SK-N-SH treated with all-trans-retinoic acid at 6 μM for 48 hours (cell line): Measurements from ENCODE around the gene HACD2.

ENCODE experiments used
- ATAC-seq: fragments of 200-7000 bp; cut with Tn5 transposase; 3 replicates; pipeline ENCODE4 v1.9.1; 2020; ENCODE audit warnings: mild to moderate bottlenecking, moderate library complexity
- ARNTL ChIP-seq: fragments of 450-650 bp; formaldehyde crosslinking; IDR thresholded peaks from 2 replicates; pipeline ENCODE4 v1.5.0; 2020; ENCODE audit warnings: low read depth, mild to moderate bottlenecking, moderate library complexity, borderline replicate concordance
- BACH2 ChIP-seq: fragments of 250-450 bp; sonication (Bioruptor Pico); IDR thresholded peaks from 2 replicates; pipeline ENCODE4 v1.9.0; 2021; ENCODE audit warnings: mild to moderate bottlenecking, borderline replicate concordance
- CSDC2 ChIP-seq: fragments of 250-450 bp; sonication (Bioruptor Pico); IDR thresholded peaks from 2 replicates; pipeline ENCODE4 v1.5.0; 2020; ENCODE audit warnings: mild to moderate bottlenecking, moderate library complexity
- ESRRG ChIP-seq: fragments of 250-450 bp; sonication (Bioruptor Pico); IDR thresholded peaks from 2 replicates; pipeline ENCODE4 v1.6.1; 2021; ENCODE audit warnings: mild to moderate bottlenecking
- PPARA ChIP-seq: fragments of 250-450 bp; sonication (Bioruptor Pico); IDR thresholded peaks from 2 replicates; pipeline ENCODE4 v1.5.0; 2020; ENCODE audit warnings: mild to moderate bottlenecking, borderline replicate concordance
- RARB ChIP-seq: fragments of 250-450 bp; sonication (Bioruptor Pico); IDR thresholded peaks from 2 replicates; pipeline ENCODE4 v1.8.0; 2021; ENCODE audit warnings: mild to moderate bottlenecking, moderate library complexity
- SNAI2 ChIP-seq: fragments of 250-450 bp; sonication (Bioruptor Pico); IDR thresholded peaks from 2 replicates; pipeline ENCODE4 v1.5.0; 2020; ENCODE audit warnings: mild to moderate bottlenecking, moderate library complexity
- TCF4 ChIP-seq: fragments of 250-450 bp; sonication (Bioruptor Pico); IDR thresholded peaks from 2 replicates; pipeline ENCODE4 v1.8.0; 2021; ENCODE audit warnings: mild to moderate bottlenecking, moderate library complexity, borderline replicate concordance
- TOX ChIP-seq: fragments of 250-450 bp; sonication (Bioruptor Pico); IDR thresholded peaks from 2 replicates; pipeline ENCODE4 v1.8.0; 2021; ENCODE audit warnings: mild to moderate bottlenecking, moderate library complexity, borderline replicate concordance
- ZC3H10 ChIP-seq: fragments of 250-450 bp; sonication (Bioruptor Pico); IDR thresholded peaks from 2 replicates; pipeline ENCODE4 v1.5.1; 2021; ENCODE audit warnings: mild to moderate bottlenecking, moderate library complexity
- ZFP3 ChIP-seq: fragments of 250-450 bp; sonication (Bioruptor Pico); IDR thresholded peaks from 2 replicates; pipeline ENCODE4 v1.5.0; 2020; ENCODE audit warnings: mild to moderate bottlenecking, moderate library complexity
- ZFP30 ChIP-seq: fragments of 450-650 bp; formaldehyde crosslinking; IDR thresholded peaks from 2 replicates; pipeline ENCODE4 v1.5.0; 2022; ENCODE audit warnings: mild to moderate bottlenecking, moderate library complexity
- ZNF565 ChIP-seq: fragments of 450-650 bp; formaldehyde crosslinking; conservative IDR thresholded peaks from 2 replicates; pipeline ENCODE4 v1.5.0; 2020; ENCODE audit warnings: low read depth, mild to moderate bottlenecking, moderate library complexity
- ZNF8 ChIP-seq: fragments of 450-650 bp; formaldehyde crosslinking; IDR thresholded peaks from 2 replicates; pipeline ENCODE4 v1.5.0; 2020; ENCODE audit warnings: mild to moderate bottlenecking, moderate library complexity
- TF ChIP-seq, protein P1 (sequence below): fragments of 250-450 bp; sonication (Bioruptor Pico); IDR thresholded peaks from 2 replicates; pipeline ENCODE4 v1.5.1; 2021; ENCODE audit warnings: mild to moderate bottlenecking, moderate library complexity
- TF ChIP-seq, protein P2 (sequence below): fragments of 250-450 bp; sonication (Bioruptor Pico); IDR thresholded peaks from 2 replicates; pipeline ENCODE4 v1.5.0; 2020; ENCODE audit warnings: mild to moderate bottlenecking, moderate library complexity
- TF ChIP-seq, protein P3 (sequence below): fragments of 250-450 bp; sonication (Bioruptor Pico); IDR thresholded peaks from 2 replicates; pipeline ENCODE4 v1.8.0; 2021; ENCODE audit warnings: low read depth, mild to moderate bottlenecking, moderate library complexity, borderline replicate concordance
- TF ChIP-seq, protein P4 (sequence below): fragments of 250-450 bp; sonication (Bioruptor Pico); IDR thresholded peaks from 2 replicates; pipeline ENCODE4 v1.5.1; 2020; ENCODE audit warnings: low read depth, mild to moderate bottlenecking, moderate library complexity
- TF ChIP-seq, protein P5 (sequence below): fragments of 250-450 bp; sonication (Bioruptor Pico); IDR thresholded peaks from 2 replicates; pipeline ENCODE4 v1.8.0; 2020; ENCODE audit warnings: mild to moderate bottlenecking, moderate library complexity, borderline replicate concordance

HACD2 gene

DNA sequence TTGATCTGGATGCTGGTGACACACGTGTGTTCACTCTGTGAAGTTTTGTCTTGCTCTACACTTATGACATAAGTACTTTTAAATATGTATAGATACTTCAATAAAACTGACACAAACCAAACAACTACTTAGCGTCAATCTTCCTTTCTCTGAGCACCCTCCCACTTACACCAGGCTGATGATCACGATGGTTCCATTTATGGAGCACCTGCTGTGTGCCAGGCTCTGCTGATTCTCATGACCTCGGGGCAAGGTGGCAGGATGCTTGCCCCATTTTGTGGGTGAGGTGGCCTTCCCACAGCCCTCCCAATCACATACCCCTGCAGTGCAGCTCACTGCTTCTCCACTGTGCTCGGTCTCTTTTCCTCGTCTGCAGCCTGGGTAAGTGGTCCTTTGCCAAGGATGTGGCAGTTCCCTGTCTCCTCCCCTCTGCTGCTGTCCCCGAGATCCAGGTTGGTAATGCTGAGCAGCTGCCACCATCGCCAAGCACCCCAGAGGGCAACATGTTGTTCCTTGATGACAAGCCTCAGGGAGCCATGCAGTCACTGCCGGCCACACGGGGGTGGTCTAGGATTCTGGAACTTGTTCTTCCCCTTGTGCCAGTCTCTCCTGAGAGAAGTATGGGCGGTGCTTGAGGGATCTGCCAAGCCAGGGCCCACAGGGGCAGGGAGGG is 115.4 kb downstream of the HACD2 start:
- no peak for TF ChIP-seq CSDC2
- TF ChIP-seq SNAI2 (CRISPR knock-in tag): no peak
- no peak for TF ChIP-seq TOX (CRISPR knock-in tag)
- no peak for TF ChIP-seq ZNF565 (CRISPR knock-in tag)
- TF ChIP-seq, all 23 proteins: peak for 0
- no peak for ATAC-seq

DNA sequence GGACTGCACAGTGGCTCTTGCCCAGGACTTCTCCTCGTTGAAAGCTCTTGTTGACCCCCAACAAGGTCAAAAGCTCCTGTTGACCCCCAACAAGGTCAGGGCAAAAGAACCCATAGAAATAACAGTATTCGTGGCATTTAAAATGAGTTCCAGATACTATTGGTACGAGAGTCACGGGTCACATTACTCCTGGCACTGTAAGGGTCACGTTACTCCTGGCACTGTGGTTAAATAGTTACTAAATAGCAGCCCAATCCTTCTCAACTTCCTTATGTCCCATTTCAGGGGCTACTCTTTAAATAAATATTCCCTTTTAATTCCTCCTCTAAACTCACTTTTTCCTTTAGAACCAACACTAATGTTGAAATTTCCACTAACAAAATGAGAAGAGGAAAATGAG is 117.8 kb downstream of the HACD2 start:
- no peak for ATAC-seq
- no peak for TF ChIP-seq ZNF8 (CRISPR knock-in tag)
- no peak for TF ChIP-seq SNAI2 (CRISPR knock-in tag)
- TF ChIP-seq ZFP3 (CRISPR knock-in tag): no peak
- TF ChIP-seq PPARA (CRISPR knock-in tag): no peak
- no peak for TF ChIP-seq TOX (CRISPR knock-in tag)
- TF ChIP-seq, protein P1, sequence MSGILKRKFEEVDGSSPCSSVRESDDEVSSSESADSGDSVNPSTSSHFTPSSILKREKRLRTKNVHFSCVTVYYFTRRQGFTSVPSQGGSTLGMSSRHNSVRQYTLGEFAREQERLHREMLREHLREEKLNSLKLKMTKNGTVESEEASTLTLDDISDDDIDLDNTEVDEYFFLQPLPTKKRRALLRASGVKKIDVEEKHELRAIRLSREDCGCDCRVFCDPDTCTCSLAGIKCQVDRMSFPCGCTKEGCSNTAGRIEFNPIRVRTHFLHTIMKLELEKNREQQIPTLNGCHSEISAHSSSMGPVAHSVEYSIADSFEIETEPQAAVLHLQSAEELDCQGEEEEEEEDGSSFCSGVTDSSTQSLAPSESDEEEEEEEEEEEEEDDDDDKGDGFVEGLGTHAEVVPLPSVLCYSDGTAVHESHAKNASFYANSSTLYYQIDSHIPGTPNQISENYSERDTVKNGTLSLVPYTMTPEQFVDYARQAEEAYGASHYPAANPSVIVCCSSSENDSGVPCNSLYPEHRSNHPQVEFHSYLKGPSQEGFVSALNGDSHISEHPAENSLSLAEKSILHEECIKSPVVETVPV (CRISPR knock-in tag): no peak
- TF ChIP-seq, protein P2, sequence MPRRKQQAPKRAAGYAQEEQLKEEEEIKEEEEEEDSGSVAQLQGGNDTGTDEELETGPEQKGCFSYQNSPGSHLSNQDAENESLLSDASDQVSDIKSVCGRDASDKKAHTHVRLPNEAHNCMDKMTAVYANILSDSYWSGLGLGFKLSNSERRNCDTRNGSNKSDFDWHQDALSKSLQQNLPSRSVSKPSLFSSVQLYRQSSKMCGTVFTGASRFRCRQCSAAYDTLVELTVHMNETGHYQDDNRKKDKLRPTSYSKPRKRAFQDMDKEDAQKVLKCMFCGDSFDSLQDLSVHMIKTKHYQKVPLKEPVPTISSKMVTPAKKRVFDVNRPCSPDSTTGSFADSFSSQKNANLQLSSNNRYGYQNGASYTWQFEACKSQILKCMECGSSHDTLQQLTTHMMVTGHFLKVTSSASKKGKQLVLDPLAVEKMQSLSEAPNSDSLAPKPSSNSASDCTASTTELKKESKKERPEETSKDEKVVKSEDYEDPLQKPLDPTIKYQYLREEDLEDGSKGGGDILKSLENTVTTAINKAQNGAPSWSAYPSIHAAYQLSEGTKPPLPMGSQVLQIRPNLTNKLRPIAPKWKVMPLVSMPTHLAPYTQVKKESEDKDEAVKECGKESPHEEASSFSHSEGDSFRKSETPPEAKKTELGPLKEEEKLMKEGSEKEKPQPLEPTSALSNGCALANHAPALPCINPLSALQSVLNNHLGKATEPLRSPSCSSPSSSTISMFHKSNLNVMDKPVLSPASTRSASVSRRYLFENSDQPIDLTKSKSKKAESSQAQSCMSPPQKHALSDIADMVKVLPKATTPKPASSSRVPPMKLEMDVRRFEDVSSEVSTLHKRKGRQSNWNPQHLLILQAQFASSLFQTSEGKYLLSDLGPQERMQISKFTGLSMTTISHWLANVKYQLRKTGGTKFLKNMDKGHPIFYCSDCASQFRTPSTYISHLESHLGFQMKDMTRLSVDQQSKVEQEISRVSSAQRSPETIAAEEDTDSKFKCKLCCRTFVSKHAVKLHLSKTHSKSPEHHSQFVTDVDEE (CRISPR knock-in tag): no peak
- TF ChIP-seq, protein P3, sequence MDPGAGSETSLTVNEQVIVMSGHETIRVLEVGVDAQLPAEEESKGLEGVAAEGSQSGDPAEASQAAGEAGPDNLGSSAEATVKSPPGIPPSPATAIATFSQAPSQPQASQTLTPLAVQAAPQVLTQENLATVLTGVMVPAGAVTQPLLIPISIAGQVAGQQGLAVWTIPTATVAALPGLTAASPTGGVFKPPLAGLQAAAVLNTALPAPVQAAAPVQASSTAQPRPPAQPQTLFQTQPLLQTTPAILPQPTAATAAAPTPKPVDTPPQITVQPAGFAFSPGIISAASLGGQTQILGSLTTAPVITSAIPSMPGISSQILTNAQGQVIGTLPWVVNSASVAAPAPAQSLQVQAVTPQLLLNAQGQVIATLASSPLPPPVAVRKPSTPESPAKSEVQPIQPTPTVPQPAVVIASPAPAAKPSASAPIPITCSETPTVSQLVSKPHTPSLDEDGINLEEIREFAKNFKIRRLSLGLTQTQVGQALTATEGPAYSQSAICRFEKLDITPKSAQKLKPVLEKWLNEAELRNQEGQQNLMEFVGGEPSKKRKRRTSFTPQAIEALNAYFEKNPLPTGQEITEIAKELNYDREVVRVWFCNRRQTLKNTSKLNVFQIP (CRISPR knock-in tag): no peak
- TF ChIP-seq, protein P4, sequence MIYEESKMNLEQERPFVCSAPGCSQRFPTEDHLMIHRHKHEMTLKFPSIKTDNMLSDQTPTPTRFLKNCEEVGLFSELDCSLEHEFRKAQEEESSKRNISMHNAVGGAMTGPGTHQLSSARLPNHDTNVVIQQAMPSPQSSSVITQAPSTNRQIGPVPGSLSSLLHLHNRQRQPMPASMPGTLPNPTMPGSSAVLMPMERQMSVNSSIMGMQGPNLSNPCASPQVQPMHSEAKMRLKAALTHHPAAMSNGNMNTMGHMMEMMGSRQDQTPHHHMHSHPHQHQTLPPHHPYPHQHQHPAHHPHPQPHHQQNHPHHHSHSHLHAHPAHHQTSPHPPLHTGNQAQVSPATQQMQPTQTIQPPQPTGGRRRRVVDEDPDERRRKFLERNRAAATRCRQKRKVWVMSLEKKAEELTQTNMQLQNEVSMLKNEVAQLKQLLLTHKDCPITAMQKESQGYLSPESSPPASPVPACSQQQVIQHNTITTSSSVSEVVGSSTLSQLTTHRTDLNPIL (CRISPR knock-in tag): no peak
- no peak for TF ChIP-seq ARNTL (CRISPR knock-in tag)
- TF ChIP-seq ZNF565 (CRISPR knock-in tag): no peak
- no peak for TF ChIP-seq RARB (CRISPR knock-in tag)
- TF ChIP-seq TCF4 (CRISPR knock-in tag): no peak
- no peak for TF ChIP-seq ZFP30 (CRISPR knock-in tag)
- no peak for TF ChIP-seq BACH2 (CRISPR knock-in tag)
- TF ChIP-seq ZC3H10: no peak
- TF ChIP-seq, protein P5, sequence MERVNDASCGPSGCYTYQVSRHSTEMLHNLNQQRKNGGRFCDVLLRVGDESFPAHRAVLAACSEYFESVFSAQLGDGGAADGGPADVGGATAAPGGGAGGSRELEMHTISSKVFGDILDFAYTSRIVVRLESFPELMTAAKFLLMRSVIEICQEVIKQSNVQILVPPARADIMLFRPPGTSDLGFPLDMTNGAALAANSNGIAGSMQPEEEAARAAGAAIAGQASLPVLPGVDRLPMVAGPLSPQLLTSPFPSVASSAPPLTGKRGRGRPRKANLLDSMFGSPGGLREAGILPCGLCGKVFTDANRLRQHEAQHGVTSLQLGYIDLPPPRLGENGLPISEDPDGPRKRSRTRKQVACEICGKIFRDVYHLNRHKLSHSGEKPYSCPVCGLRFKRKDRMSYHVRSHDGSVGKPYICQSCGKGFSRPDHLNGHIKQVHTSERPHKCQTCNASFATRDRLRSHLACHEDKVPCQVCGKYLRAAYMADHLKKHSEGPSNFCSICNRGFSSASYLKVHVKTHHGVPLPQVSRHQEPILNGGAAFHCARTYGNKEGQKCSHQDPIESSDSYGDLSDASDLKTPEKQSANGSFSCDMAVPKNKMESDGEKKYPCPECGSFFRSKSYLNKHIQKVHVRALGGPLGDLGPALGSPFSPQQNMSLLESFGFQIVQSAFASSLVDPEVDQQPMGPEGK (CRISPR knock-in tag): no peak

DNA sequence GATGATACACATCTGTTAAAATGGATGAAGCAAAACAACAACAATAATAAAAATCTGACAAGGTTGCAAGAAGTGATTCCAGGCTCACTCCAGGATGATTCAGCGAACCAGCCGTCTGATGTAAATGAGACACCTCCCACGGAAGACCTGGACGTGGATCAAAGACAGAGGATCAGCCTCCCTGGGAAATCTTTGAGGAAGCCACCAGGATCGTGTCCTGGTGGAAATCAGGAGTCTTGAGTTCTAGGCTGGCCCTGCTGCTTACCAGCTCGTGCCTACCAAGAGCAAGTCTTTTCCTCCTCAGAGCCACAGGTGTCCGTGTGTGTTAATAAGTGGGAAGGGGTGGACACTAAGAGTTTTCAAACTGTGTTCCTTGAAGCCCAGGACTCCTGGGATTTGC is 120.6 kb downstream of the HACD2 start:
- no peak for ATAC-seq
- TF ChIP-seq ZC3H10 (no peak), ZFP30 (CRISPR knock-in tag) (no peak), PPARA (CRISPR knock-in tag) (no peak), ARNTL (CRISPR knock-in tag) (no peak), TOX (CRISPR knock-in tag) (no peak), ZFP3 (CRISPR knock-in tag) (no peak), ESRRG (CRISPR knock-in tag) (no peak), CSDC2 (no peak)
- TF ChIP-seq, protein P4 (CRISPR knock-in tag): no peak
- TF ChIP-seq, protein P5 (CRISPR knock-in tag): no peak
- TF ChIP-seq, protein P3 (CRISPR knock-in tag): no peak
